Activated CD4-positive, alpha-beta T cell treated with anti-CD3 and anti-CD28 coated beads, Interleukin-2, amount 50 U/mL, for 24 hours (primary cell): ENCODE results near the gene SPRY4.
"Not testable (repeated sequence)": the region's sequence is repeated elsewhere in the genome, so short reads cannot be mapped to it uniquely, and the experiment has no call there.

Experiments used
- DNase-seq, 2 donors: peaks; one replicate each; pipeline ENCODE4 v3.0.0-alpha.2; 2020; ENCODE audit warnings: low read depth in 1 of 2, low spot score in 1 of 2

Gene SPRY4

GRCh38 chr5:142324871-142325724 lies at the start of gene SPRY4:
Gene SPRY4 (minus strand): TSS chr5:142325021. CDS start chr5:142315108, 9,913 bp downstream.
- DNase-seq = peak; percentile 64 to 81

GRCh38 chr5:142368529-142368928 lies 43.7 kb upstream of the SPRY4 start:
- DNase-seq = no peak

- DNase-seq = no peak
These were observed 41.2 kb upstream of the SPRY4 start for GRCh38 chr5:142366007-142366406.

- DNase-seq = no peak
These were observed 39.7 kb upstream of the SPRY4 start for GRCh38 chr5:142364251-142365145.

GRCh38 chr5:142363619-142363963 lies 38.8 kb upstream of the SPRY4 start:
- DNase-seq = no peak

GRCh38 chr5:142362193-142362592 lies 37.4 kb upstream of the SPRY4 start:
- DNase-seq = not testable (repeated sequence)

GRCh38 chr5:142360607-142361120 lies 35.8 kb upstream of the SPRY4 start:
- no peak for DNase-seq

- no peak for DNase-seq
These were observed 35.3 kb upstream of the SPRY4 start for GRCh38 chr5:142360051-142360498.

- DNase-seq = no peak
These were observed 33.8 kb upstream of the SPRY4 start for GRCh38 chr5:142358648-142359047.

- no peak for DNase-seq
These were observed 33.3 kb upstream of the SPRY4 start for GRCh38 chr5:142358121-142358520.

GRCh38 chr5:142357469-142358090 lies 32.8 kb upstream of the SPRY4 start:
- DNase-seq = peak in 1 of 2 donors; percentile 11

- DNase-seq = peak; percentile 87
These were observed 32.1 kb upstream of the SPRY4 start for GRCh38 chr5:142356716-142357468.

GRCh38 chr5:142356349-142356715 lies 31.5 kb upstream of the SPRY4 start:
- DNase-seq = no peak

- no peak for DNase-seq
These were observed 28.3 kb upstream of the SPRY4 start for GRCh38 chr5:142353071-142353472.

GRCh38 chr5:142350021-142350420 lies 25.2 kb upstream of the SPRY4 start:
- DNase-seq = no peak

GRCh38 chr5:142346706-142347105 lies 21.9 kb upstream of the SPRY4 start:
- no peak for DNase-seq

GRCh38 chr5:142344915-142345314 lies 20.1 kb upstream of the SPRY4 start:
- not testable (repeated sequence) for DNase-seq

GRCh38 chr5:142343531-142343930 lies 18.7 kb upstream of the SPRY4 start:
- no peak for DNase-seq

GRCh38 chr5:142342128-142342981 lies 17.5 kb upstream of the SPRY4 start:
- no peak for DNase-seq

- no peak for DNase-seq
These were observed 15.0 kb upstream of the SPRY4 start for GRCh38 chr5:142339781-142340180.
